ENCODE data around the gene DSE. TPM values are rescaled to one million over a fixed set of nuclear protein-coding genes. Genes with fewer than 3 reads are reported as not detected.

The DSE gene
- total RNA-seq, 1 experiment from 2014 or later = 38.5 TPM

GRCh38 chr6:116375262-116375661 lies 4.5 kb downstream of the DSE start:
- H3K36me3 ChIP-seq (ENCODE audit: control insufficient read depth in 1 of 2, insufficient read depth in 2 of 2, low read length in 2 of 2) = no peaks in the 10 kb centered on the region
- no peaks in the 10 kb centered on the region for H3K9me2 ChIP-seq (ENCODE audit: insufficient read depth)
- H3K27me3 ChIP-seq (ENCODE audit: insufficient read depth, low read length) = no peaks in the 10 kb centered on the region
- ChIA-PET CTCF (no interaction called here), POLR2A (no interaction called here), RAD21 (ENCODE audit: low non-redundant PET in 1 of 2, low total read pairs in 2 of 2, uncharacterized antibody in 2 of 2, unreplicated experiment in 2 of 2) (no interaction called here)
- H3K79me2 ChIP-seq (ENCODE audit: insufficient read depth, low read length) = peaks cover 60% of the 10 kb centered on the region
- ATAC-seq = no peak
- peaks cover 2 to 18% of the 10 kb centered on the region in 2 experiments; a peak in 3 of 4 replicates for H3K4me1 ChIP-seq (ENCODE audit: control insufficient read depth in 1 of 2, insufficient read depth in 2 of 2, low read length in 2 of 2)
- BruUV-seq (replicated peaks) = no TSS peak
- no peaks in the 10 kb centered on the region for H4K20me1 ChIP-seq (ENCODE audit: insufficient read depth)
- no peak overlapping the region for H2AFZ ChIP-seq (ENCODE audit: low read depth, low read length, poor library complexity, severe bottlenecking)
- H3K9me3 ChIP-seq (ENCODE audit: control insufficient read depth in 1 of 2, insufficient read depth in 1 of 2, low read depth in 1 of 2, low read length in 2 of 2) = no peaks in the 10 kb centered on the region
- DNase-seq (ENCODE audit: low read depth, low spot score) = no peak
- H3K9ac ChIP-seq (ENCODE audit: low read length) = no peak overlapping the region
- intact Hi-C loops (cut with micrococcal nuclease) = no loop called here
- no peak overlapping the region for H3K27ac ChIP-seq (ENCODE audit: low read depth, low read length)
- no peak overlapping the region for H3K4me2 ChIP-seq (ENCODE audit: low read length)
- H3K4me3 ChIP-seq (replicated peaks in 1 of 2; ENCODE audit: low read depth in 1 of 2, low read length in 2 of 2) = no peak overlapping the region
- TF ChIP-seq, protein P1, sequence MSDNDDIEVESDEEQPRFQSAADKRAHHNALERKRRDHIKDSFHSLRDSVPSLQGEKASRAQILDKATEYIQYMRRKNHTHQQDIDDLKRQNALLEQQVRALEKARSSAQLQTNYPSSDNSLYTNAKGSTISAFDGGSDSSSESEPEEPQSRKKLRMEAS (IDR thresholded peaks at IDR 0.05) = no peak
- TF ChIP-seq POLR2A (IDR thresholded peaks at IDR 0.05; ENCODE audit: borderline replicate concordance, extremely low read depth, insufficient read depth, insufficient read length) (no peak), CTCF (IDR thresholded peaks at IDR 0.05 in 2 of 3, conservative IDR thresholded peaks at IDR 0.05 in 1 of 3; ENCODE audit: borderline replicate concordance in 1 of 3, insufficient read depth in 1 of 3, low read depth in 2 of 3, low read length in 2 of 3) (no peak)
- TF ChIP-seq, protein P2, sequence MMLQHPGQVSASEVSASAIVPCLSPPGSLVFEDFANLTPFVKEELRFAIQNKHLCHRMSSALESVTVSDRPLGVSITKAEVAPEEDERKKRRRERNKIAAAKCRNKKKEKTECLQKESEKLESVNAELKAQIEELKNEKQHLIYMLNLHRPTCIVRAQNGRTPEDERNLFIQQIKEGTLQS (IDR thresholded peaks at IDR 0.05) = no peak

GRCh38 chr6:116376149-116376548 lies 5.4 kb downstream of the DSE start:
- H3K27me3 ChIP-seq (ENCODE audit: insufficient read depth, low read length) = no peaks in the 10 kb centered on the region
- no peak overlapping the region for H3K9ac ChIP-seq (ENCODE audit: low read length)
- no peaks in the 10 kb centered on the region for H3K9me3 ChIP-seq (ENCODE audit: control insufficient read depth in 1 of 2, insufficient read depth in 1 of 2, low read depth in 1 of 2, low read length in 2 of 2)
- H4K20me1 ChIP-seq (ENCODE audit: insufficient read depth) = no peaks in the 10 kb centered on the region
- no peaks in the 10 kb centered on the region for H3K9me2 ChIP-seq (ENCODE audit: insufficient read depth)
- intact Hi-C loops (cut with micrococcal nuclease) = no loop called here
- H2AFZ ChIP-seq (ENCODE audit: low read depth, low read length, poor library complexity, severe bottlenecking) = no peak overlapping the region
- H3K79me2 ChIP-seq (ENCODE audit: insufficient read depth, low read length) = peaks cover 59% of the 10 kb centered on the region
- DNase-seq (ENCODE audit: low read depth, low spot score) (no peak), ATAC-seq (no peak)
- H3K27ac ChIP-seq (ENCODE audit: low read depth, low read length) = no peak overlapping the region
- H3K36me3 ChIP-seq (ENCODE audit: control insufficient read depth in 1 of 2, insufficient read depth in 2 of 2, low read length in 2 of 2) = no peaks in the 10 kb centered on the region
- RAD21 ChIA-PET (ENCODE audit: low non-redundant PET in 1 of 2, low total read pairs in 2 of 2, uncharacterized antibody in 2 of 2, unreplicated experiment in 2 of 2) = no interaction called here
- H3K4me3 ChIP-seq (replicated peaks in 1 of 2; ENCODE audit: low read depth in 1 of 2, low read length in 2 of 2) = no peak overlapping the region
- no peak overlapping the region for H3K4me2 ChIP-seq (ENCODE audit: low read length)
- no TSS peak for BruUV-seq (replicated peaks)
- H3K4me1 ChIP-seq (ENCODE audit: control insufficient read depth in 1 of 2, insufficient read depth in 2 of 2, low read length in 2 of 2) = peaks cover 4 to 25% of the 10 kb centered on the region in 2 experiments; a peak in 3 of 4 replicates
- POLR2A ChIA-PET = no interaction called here
- CTCF ChIA-PET = no interaction called here
- no peak for TF ChIP-seq SIN3A (IDR thresholded peaks at IDR 0.05; ENCODE audit: low read depth)
- no peak for TF ChIP-seq JUND (IDR thresholded peaks at IDR 0.05)
- no peak for TF ChIP-seq POLR2A (IDR thresholded peaks at IDR 0.05; ENCODE audit: borderline replicate concordance, extremely low read depth, insufficient read depth, insufficient read length)
- TF ChIP-seq YY1 (IDR thresholded peaks at IDR 0.05; ENCODE audit: extremely low read depth, insufficient replicate concordance, low read depth, low read length) = no peak
- TF ChIP-seq EZH2phosphoT487 (IDR thresholded peaks at IDR 0.05; ENCODE audit: borderline replicate concordance) = no peak
- no peak for TF ChIP-seq ZNF274 (IDR thresholded peaks at IDR 0.05; ENCODE audit: low read depth, low read length)
- TF ChIP-seq SP1 (IDR thresholded peaks at IDR 0.05; ENCODE audit: low read depth) = no peak
- TF ChIP-seq EGR1 (IDR thresholded peaks at IDR 0.05; ENCODE audit: low read depth) = no peak
- TF ChIP-seq EZH2 (IDR thresholded peaks at IDR 0.05) = no peak
- TF ChIP-seq TCF7L2 (IDR thresholded peaks at IDR 0.05; ENCODE audit: borderline replicate concordance, extremely low read depth, insufficient read depth, insufficient read length) = no peak
- TF ChIP-seq CTCF (IDR thresholded peaks at IDR 0.05 in 2 of 3, conservative IDR thresholded peaks at IDR 0.05 in 1 of 3; ENCODE audit: borderline replicate concordance in 1 of 3, insufficient read depth in 1 of 3, low read depth in 2 of 3, low read length in 2 of 3) = no peak
- TF ChIP-seq POLR2AphosphoS5 (IDR thresholded peaks at IDR 0.05; ENCODE audit: low read depth, low read length) = no peak
- TF ChIP-seq SRF (IDR thresholded peaks at IDR 0.05; ENCODE audit: low read depth) = no peak
- TF ChIP-seq ELF1 (IDR thresholded peaks at IDR 0.05; ENCODE audit: borderline replicate concordance, low read depth) = no peak
- TF ChIP-seq FOSL1 (IDR thresholded peaks at IDR 0.05; ENCODE audit: low read depth) = no peak
